Epithelial cell of esophagus (primary cell): ENCODE measurements around the gene TXNRD2.

Experiments
- DNase-seq: peaks from one replicate; pipeline ENCODE4 v3.0.0; 2010; ENCODE audit warnings: low read depth
- H3K4me3 ChIP-seq: 2 replicates; pipeline ENCODE4 v1.5.1; 2011; ENCODE audit warnings: mild to moderate bottlenecking, low read length, control low read depth
- CTCF ChIP-seq: IDR thresholded peaks from 2 replicates; pipeline ENCODE4 v1.5.1; 2011; ENCODE audit warnings: low read depth, mild to moderate bottlenecking, low read length, control low read depth, inconsistent platforms; ENCODE audit not compliant: insufficient read depth; ENCODE audit errors: missing control alignments

TXNRD2 gene

GRCh38 chr22:19889951-19890350 lies 51.7 kb downstream of the TXNRD2 start:
- TF ChIP-seq CTCF, result no peak
- no peak for DNase-seq
- no peak overlapping the region for H3K4me3 ChIP-seq

- no peak for TF ChIP-seq CTCF
- no peak for DNase-seq
- H3K4me3 ChIP-seq, result no peak overlapping the region
These were observed 53.4 kb downstream of the TXNRD2 start for GRCh38 chr22:19888131-19888746.

GRCh38 chr22:19887256-19887985 lies 54.2 kb downstream of the TXNRD2 start:
- TF ChIP-seq CTCF, result no peak
- no peak overlapping the region for H3K4me3 ChIP-seq
- DNase-seq, result no peak

GRCh38 chr22:19886605-19887255 lies 54.9 kb downstream of the TXNRD2 start:
- H3K4me3 ChIP-seq, result no peak overlapping the region
- no peak for TF ChIP-seq CTCF
- peak; percentile 83 for DNase-seq

- DNase-seq, result no peak
- no peak for TF ChIP-seq CTCF
- H3K4me3 ChIP-seq, result no peak overlapping the region
These were observed 55.6 kb downstream of the TXNRD2 start for GRCh38 chr22:19885841-19886592.

- no peak for TF ChIP-seq CTCF
- no peak for DNase-seq
- H3K4me3 ChIP-seq, result no peak overlapping the region
These were observed 56.5 kb downstream of the TXNRD2 start for GRCh38 chr22:19884954-19885751.
